ENCODE results near the gene CDHR5. TPM values are rescaled to one million over a fixed set of nuclear protein-coding genes. Genes with fewer than 3 reads are reported as not detected.

The CDHR5 gene
- total RNA-seq, 1 donor from 2014 or later = 0.15 TPM

- no peak for DNase-seq (ENCODE audit: low read depth)
Measured at GRCh38 chr11:621838-622237, 2.9 kb downstream of the CDHR5 start.

DNA sequence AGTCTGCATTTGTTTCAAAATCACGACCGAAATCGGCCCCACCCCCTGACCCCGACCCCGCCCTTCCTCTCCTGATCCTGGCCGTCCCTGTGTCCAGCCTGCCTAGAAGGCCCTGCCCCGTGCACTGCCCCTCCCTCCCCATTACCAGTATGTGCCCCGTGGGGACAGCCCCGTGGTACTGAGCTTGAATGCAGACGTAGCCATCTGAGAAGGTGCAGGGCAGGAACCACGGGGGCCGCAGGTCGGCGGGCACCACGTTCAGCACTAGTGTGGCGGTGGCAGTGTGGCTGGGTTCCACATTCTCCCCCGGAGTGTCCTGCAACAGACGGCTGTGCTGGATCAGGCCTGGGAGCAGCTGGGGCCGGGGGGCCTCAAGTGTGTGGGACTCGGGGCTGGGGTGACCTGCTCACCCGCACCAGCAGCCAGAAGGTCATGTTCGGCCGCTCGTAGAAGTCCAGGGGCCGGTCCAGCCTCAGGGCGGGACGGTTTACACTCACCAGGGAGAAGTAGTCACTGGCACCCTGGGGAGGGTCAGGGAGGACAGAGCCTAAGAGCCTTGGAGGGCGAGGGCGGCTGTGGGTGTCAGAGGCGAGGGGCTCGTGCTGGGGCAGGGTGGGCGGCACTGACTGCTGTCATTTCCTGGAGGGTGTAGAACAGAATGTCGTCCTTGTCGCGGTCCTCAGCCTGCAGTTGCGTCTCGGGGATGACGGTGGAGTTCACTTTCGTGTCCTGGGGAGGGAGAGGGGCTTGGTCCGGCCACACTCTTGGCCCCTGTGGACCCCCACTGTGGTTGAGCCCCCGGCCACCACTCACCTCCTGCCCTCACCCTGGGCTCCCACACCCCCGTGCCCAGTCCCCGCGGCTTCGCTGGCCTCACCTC lies 3.6 kb downstream of the CDHR5 start:
- no peak for DNase-seq (ENCODE audit: low read depth)

- DNase-seq (ENCODE audit: low read depth) = no peak
Measured at GRCh38 chr11:620201-620600, 4.6 kb downstream of the CDHR5 start.

DNA sequence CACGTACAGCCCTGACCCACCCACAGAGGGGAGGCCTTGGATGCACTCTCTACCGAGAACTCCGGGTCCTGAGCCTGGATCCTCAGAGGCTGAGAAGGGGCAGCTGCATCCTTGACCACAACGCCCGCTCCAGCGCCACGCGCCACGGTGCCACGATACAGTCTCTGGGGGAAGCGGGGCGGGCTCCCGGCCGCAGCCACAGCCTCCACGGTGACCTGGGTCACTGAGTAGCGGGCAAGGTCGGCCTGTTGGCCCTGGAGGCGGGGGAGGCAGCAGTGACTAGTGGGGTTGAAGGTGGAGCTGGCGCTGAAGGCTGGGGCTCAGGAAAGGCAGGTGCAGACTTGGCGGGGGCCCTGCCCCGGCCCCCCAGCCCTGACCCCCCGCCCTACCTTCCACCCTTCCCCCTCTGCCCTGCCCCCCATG lies 5.1 kb downstream of the CDHR5 start:
- no peak for DNase-seq (ENCODE audit: low read depth)

- no peak for DNase-seq (ENCODE audit: low read depth)
Measured at GRCh38 chr11:618856-619627, 5.7 kb downstream of the CDHR5 start.

GRCh38 chr11:617912-618682 lies 6.7 kb downstream of the CDHR5 start:
- no peak for DNase-seq (ENCODE audit: low read depth)

- DNase-seq (ENCODE audit: low read depth) = no peak
Measured at GRCh38 chr11:617199-617911, 7.4 kb downstream of the CDHR5 start.

DNA sequence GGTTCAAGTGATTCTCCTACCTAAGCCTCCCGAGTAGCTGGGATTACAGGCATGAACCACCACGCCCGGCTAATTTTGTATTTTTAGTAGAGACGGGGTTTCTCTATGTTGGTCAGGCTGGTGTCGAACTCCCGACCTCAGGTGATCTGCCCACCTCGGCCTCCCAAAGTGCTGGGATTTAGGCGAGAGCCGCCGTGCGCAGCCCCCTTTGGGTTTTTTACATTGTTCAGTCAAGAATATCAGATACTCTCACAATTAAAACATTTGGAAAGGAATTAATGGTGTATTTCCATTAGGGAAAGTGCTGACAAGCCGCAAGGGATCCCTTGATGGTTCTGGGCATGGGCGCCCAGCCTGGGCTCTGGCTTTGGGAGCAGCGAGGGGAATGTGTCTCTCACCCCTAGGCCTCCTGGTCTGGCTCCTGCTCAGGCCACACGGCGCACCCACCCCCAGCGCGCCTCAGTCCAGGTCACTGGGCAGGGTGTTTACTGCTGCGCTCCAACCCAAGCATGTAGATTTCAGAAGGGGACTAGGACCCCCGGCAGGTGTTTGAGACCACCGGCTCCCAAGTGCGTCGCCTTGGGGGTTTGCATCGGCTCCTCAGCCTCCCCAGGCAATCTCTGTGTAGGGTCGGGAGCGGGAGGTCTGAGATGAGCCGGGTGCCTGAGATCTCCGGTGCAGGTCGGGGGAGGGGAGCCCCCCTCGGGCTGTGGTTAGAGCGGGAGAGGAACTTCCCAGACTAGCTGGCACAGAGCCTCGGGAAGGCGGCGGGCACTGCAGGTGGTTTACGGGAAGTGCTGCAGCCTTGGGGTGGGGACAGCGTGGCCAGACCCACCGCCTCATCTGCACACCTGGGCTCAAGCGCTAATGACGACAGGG lies 8.2 kb downstream of the CDHR5 start:
- no peak for DNase-seq (ENCODE audit: low read depth)

GRCh38 chr11:615504-616319 lies 9.0 kb downstream of the CDHR5 start, which contains the start of gene IRF7:
Gene IRF7 (minus strand): TSS chr11:615950. CDS start chr11:615364, 586 bp downstream.
- DNase-seq (ENCODE audit: low read depth) = peak; percentile 69

DNA sequence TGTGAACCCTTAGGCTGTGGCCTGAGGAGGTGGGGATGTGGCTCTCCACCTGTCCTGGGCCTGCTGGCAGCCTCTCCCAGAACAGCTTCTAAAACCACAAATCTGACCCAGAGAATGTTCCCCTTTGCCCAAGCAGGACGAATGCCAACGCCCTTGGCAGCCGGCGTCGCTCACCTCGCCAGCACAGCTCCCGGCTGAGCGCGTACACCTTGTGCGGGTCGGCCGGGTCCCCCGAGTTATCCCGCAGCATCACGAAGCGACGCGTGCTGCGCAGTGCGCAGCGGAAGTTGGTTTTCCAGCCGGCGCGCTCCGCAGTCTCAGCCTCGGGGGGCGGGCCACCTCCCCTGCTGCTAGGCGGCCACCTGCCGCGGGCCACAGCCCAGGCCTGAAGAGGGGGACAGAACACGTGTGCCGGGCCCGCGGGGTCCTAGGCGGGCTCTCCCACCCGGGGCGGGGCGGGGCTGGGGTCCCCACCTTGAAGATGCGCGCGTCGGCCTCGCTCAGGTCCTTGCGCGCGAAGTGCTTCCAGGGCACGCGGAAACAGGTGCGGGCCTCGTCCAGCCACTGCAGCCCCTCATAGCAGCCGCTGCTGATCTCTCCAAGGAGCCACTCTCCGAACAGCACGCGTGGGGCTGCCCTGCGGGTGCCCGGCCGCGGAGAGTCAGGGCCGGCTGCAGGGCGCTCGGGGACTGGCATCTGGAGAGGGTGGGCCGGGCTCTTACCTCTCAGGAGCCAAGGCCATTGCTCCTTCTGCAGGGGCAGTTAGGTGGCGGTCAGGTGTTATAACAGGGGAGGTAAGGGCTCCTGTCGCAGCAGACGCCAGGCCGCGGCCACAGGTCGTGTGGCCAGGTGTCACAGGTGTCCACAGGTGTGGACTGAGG lies 9.9 kb downstream of the CDHR5 start:
- no peak for DNase-seq (ENCODE audit: low read depth)

DNA sequence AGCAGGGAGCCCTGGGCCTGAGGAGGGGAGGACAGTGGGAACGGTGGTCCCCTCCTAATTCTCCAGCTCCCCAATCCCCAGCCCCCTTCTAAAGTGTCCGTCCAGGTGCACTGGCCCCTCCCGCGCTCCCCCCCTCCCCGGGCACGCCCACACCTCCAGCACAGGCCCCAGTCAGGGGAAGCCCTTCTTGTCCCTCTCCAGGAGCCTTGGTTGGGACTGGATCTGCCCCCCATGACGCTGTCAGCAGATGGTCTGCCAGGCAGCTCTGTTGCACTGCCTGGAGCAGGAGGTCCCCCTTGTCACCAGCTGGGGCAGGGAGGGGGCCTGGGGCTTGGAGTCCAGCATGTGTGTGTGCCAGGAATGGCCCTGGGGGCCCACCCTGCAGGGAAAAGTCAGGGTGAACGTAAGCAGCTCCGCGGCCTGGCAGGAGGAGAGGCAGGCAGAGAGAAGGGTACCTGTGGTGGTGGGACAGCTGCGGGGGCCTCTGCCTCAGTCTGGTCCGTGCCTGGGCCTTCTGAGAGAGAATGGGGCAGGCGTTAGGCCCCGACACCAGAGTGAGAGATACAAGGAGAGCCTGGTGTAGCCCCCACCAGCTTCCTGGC lies 10.6 kb downstream of the CDHR5 start:
- DNase-seq (ENCODE audit: low read depth) = no peak

GRCh38 chr11:613369-613968 lies 11.3 kb downstream of the CDHR5 start:
- peak; percentile 40 for DNase-seq (ENCODE audit: low read depth)

DNA sequence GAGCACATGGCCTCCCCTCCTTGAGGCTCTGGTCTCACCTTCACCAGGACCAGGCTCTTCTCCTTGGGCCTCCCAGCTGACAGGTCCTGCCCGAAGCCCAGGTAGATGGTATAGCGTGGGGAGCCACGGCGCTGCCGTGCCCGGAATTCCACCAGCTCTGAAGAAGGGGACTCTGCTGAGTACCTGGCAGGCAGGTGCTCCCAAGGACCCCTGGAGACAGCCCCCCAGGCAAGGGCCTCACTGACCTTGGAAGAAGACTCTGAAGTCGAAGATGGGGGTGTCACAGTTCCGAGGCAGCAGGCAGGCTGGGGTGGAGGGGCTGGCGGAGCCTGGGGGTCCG lies 11.8 kb downstream of the CDHR5 start:
- DNase-seq (ENCODE audit: low read depth) = no peak

- DNase-seq (ENCODE audit: low read depth) = peak; percentile 12
Measured at GRCh38 chr11:612201-612960, 12.4 kb downstream of the CDHR5 start.

DNA sequence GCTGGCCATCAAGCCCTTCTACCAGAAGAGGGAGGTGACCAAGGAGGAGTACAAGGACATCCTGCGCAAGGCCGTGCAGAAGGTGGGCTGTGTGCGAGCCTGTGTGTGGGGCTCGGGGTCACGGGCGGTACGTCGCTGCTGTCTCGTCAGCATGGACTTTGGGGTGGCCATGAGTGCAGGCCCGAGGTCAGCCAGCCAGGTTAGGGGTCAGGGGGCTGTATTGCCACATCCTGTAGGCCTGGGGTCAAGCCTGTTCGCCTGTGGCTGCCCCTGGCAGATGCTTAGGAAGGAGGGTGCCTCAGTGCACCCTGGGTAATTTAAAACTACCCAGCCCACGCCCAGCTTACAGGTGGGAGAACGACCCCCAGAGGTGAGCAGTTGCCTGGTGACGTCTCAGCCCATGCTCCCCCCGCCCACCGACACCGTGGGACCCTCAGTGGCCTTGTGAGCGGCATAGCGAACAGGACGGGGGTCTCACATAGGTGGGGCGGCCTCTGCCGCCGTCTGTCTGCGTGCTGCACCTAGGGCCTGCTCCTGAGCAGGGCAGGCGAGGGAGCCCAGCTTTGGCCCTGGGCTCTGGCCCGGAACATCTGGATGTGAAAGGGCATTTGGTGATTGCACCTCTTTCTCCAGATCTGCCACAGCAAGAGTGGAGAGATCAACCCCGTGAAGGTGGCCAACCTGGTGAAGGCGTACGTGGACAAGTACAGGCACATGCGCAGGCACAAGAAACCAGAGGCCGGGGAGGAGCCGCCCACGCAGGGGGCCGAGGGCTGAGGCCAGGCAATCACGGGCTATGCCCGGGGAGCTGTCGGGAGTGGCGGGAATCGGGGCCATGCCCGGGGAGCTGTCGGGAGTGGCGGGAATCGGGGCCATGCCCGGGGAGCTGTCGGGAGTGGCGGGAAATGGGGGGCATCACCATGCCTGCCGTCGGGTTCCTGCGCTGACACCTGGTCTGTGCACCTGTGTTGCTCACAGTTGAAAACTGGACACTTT lies 13.5 kb downstream of the CDHR5 start:
- DNase-seq (ENCODE audit: low read depth) = no peak
